Gastroesophageal sphincter (tissue), 3 donors: ENCODE measurements around the gene RPL35A.

Experiments
- CTCF ChIP-seq, 4 experiments: fragments of 200-600 bp in 2 of 4; fragments of 450-650 bp in 2 of 4; sonication (generic) in 1 of 4; IDR thresholded peaks; one replicate each; pipeline ENCODE4 v1.5.1; 2017 to 2019; ENCODE audit warnings: antibody characterized with exemption in 4 of 4, mild to moderate bottlenecking in 2 of 4, moderate library complexity in 2 of 4
- EP300 ChIP-seq: sonication (generic); formaldehyde crosslinking; IDR thresholded peaks from one replicate; pipeline ENCODE4 v1.6.1; 2017; ENCODE audit warnings: antibody characterized with exemption, mild to moderate bottlenecking
- POLR2A ChIP-seq, 2 donors: fragments of 450-650 bp; IDR thresholded peaks; one replicate each; pipeline ENCODE4 v1.6.1; 2017; ENCODE audit warnings: antibody characterized with exemption in 2 of 2, mild to moderate bottlenecking in 2 of 2, moderate library complexity in 1 of 2
- POLR2AphosphoS5 ChIP-seq: sonication (generic); formaldehyde crosslinking; IDR thresholded peaks from one replicate; pipeline ENCODE4 v1.6.1; 2017; ENCODE audit warnings: antibody characterized with exemption

GRCh38 chr3:197913641-197914380 is 36.2 kb upstream of the RPL35A start:
- no peak for TF ChIP-seq POLR2A (IDR thresholded peaks at IDR 0.05)
- no peak for TF ChIP-seq CTCF (IDR thresholded peaks at IDR 0.05)
- TF ChIP-seq POLR2AphosphoS5, result no peak
- TF ChIP-seq EP300, result no peak
